ENCODE results near the gene ARMC9.
"Not testable (repeated sequence)": the region's sequence is repeated elsewhere in the genome, so short reads cannot be mapped to it uniquely, and the experiment has no call there.

Gene ARMC9

GRCh38 chr2:231169488-231169887, 28.9 kb upstream of the ARMC9 start:
- H3K9ac ChIP-seq (ENCODE audit: low read depth, low read length), result no peak overlapping the region
- H3K4me1 ChIP-seq (ENCODE audit: control insufficient read depth, insufficient read depth, low read length), result no peaks in the 10 kb centered on the region
- H3K27me3 ChIP-seq (ENCODE audit: control insufficient read depth, insufficient read depth, low read length), result no peaks in the 10 kb centered on the region
- no peak overlapping the region for H3K4me3 ChIP-seq (ENCODE audit: low read depth, low read length)
- peaks cover 5% of the 10 kb centered on the region for H3K36me3 ChIP-seq (ENCODE audit: control insufficient read depth, insufficient read depth, low read length)
- no peaks in the 10 kb centered on the region for H3K9me3 ChIP-seq (ENCODE audit: control insufficient read depth, insufficient read depth, low read length)

GRCh38 chr2:231170055-231170454, 28.4 kb upstream of the ARMC9 start:
- H3K27me3 ChIP-seq (ENCODE audit: control insufficient read depth, insufficient read depth, low read length), result no peaks in the 10 kb centered on the region
- peaks cover 5% of the 10 kb centered on the region for H3K36me3 ChIP-seq (ENCODE audit: control insufficient read depth, insufficient read depth, low read length)
- H3K4me3 ChIP-seq (ENCODE audit: low read depth, low read length), result no peak overlapping the region
- H3K9me3 ChIP-seq (ENCODE audit: control insufficient read depth, insufficient read depth, low read length), result no peaks in the 10 kb centered on the region
- H3K4me1 ChIP-seq (ENCODE audit: control insufficient read depth, insufficient read depth, low read length), result no peaks in the 10 kb centered on the region
- no peak overlapping the region for H3K9ac ChIP-seq (ENCODE audit: low read depth, low read length)

- Histone ChIP-seq H3K4me3 (ENCODE audit: low read depth, low read length) (no peak overlapping the region), H3K9me3 (ENCODE audit: control insufficient read depth, insufficient read depth, low read length) (no peaks in the 10 kb centered on the region), H3K9ac (ENCODE audit: low read depth, low read length) (no peak overlapping the region), H3K36me3 (ENCODE audit: control insufficient read depth, insufficient read depth, low read length) (peaks cover 5% of the 10 kb centered on the region), H3K27me3 (ENCODE audit: control insufficient read depth, insufficient read depth, low read length) (no peaks in the 10 kb centered on the region), H3K4me1 (ENCODE audit: control insufficient read depth, insufficient read depth, low read length) (no peaks in the 10 kb centered on the region)
These were observed 26.4 kb upstream of the ARMC9 start for GRCh38 chr2:231172025-231172424.

- H3K36me3 ChIP-seq (ENCODE audit: control insufficient read depth, insufficient read depth, low read length), result no peaks in the 10 kb centered on the region
- H3K27me3 ChIP-seq (ENCODE audit: control insufficient read depth, insufficient read depth, low read length), result no peaks in the 10 kb centered on the region
- no peaks in the 10 kb centered on the region for H3K4me1 ChIP-seq (ENCODE audit: control insufficient read depth, insufficient read depth, low read length)
- no peak overlapping the region for H3K9ac ChIP-seq (ENCODE audit: low read depth, low read length)
- H3K4me3 ChIP-seq (ENCODE audit: low read depth, low read length), result no peak overlapping the region
- H3K9me3 ChIP-seq (ENCODE audit: control insufficient read depth, insufficient read depth, low read length), result no peaks in the 10 kb centered on the region
These were observed 24.2 kb upstream of the ARMC9 start for GRCh38 chr2:231174211-231174651.

- Histone ChIP-seq H3K9me3 (ENCODE audit: control insufficient read depth, insufficient read depth, low read length) (no peaks in the 10 kb centered on the region), H3K36me3 (ENCODE audit: control insufficient read depth, insufficient read depth, low read length) (no peaks in the 10 kb centered on the region), H3K4me3 (ENCODE audit: low read depth, low read length) (no peak overlapping the region), H3K9ac (ENCODE audit: low read depth, low read length) (no peak overlapping the region), H3K27me3 (ENCODE audit: control insufficient read depth, insufficient read depth, low read length) (no peaks in the 10 kb centered on the region), H3K4me1 (ENCODE audit: control insufficient read depth, insufficient read depth, low read length) (peaks cover 4% of the 10 kb centered on the region)
These were observed 22.4 kb upstream of the ARMC9 start for GRCh38 chr2:231176066-231176465.

- Histone ChIP-seq H3K4me1 (ENCODE audit: control insufficient read depth, insufficient read depth, low read length) (peaks cover 4% of the 10 kb centered on the region), H3K9ac (ENCODE audit: low read depth, low read length) (no peak overlapping the region), H3K27me3 (ENCODE audit: control insufficient read depth, insufficient read depth, low read length) (no peaks in the 10 kb centered on the region), H3K36me3 (ENCODE audit: control insufficient read depth, insufficient read depth, low read length) (no peaks in the 10 kb centered on the region), H3K4me3 (ENCODE audit: low read depth, low read length) (no peak overlapping the region), H3K9me3 (ENCODE audit: control insufficient read depth, insufficient read depth, low read length) (no peaks in the 10 kb centered on the region)
These were observed 21.0 kb upstream of the ARMC9 start for GRCh38 chr2:231177156-231178025.

- not testable (repeated sequence) for H3K36me3 ChIP-seq (ENCODE audit: control insufficient read depth, insufficient read depth, low read length); H3K9me3 ChIP-seq (ENCODE audit: control insufficient read depth, insufficient read depth, low read length); H3K9ac ChIP-seq (ENCODE audit: low read depth, low read length); H3K4me3 ChIP-seq (ENCODE audit: low read depth, low read length); H3K4me1 ChIP-seq (ENCODE audit: control insufficient read depth, insufficient read depth, low read length); H3K27me3 ChIP-seq (ENCODE audit: control insufficient read depth, insufficient read depth, low read length)
These were observed 19.6 kb upstream of the ARMC9 start for GRCh38 chr2:231178805-231179204.

- Histone ChIP-seq H3K9ac (ENCODE audit: low read depth, low read length) (no peak overlapping the region), H3K36me3 (ENCODE audit: control insufficient read depth, insufficient read depth, low read length) (no peaks in the 10 kb centered on the region), H3K4me3 (ENCODE audit: low read depth, low read length) (no peak overlapping the region)
These were observed 16.4 kb upstream of the ARMC9 start for GRCh38 chr2:231181860-231182512.

GRCh38 chr2:231182513-231182899, 15.9 kb upstream of the ARMC9 start:
- no peak overlapping the region for H3K9ac ChIP-seq (ENCODE audit: low read depth, low read length)
- no peaks in the 10 kb centered on the region for H3K36me3 ChIP-seq (ENCODE audit: control insufficient read depth, insufficient read depth, low read length)
- H3K9me3 ChIP-seq (ENCODE audit: control insufficient read depth, insufficient read depth, low read length), result no peaks in the 10 kb centered on the region
- H3K4me3 ChIP-seq (ENCODE audit: low read depth, low read length), result no peak overlapping the region
- no peaks in the 10 kb centered on the region for H3K27me3 ChIP-seq (ENCODE audit: control insufficient read depth, insufficient read depth, low read length)
- peaks cover 4% of the 10 kb centered on the region for H3K4me1 ChIP-seq (ENCODE audit: control insufficient read depth, insufficient read depth, low read length)

More at GRCh38 chr2:231181860-231182512, 16.4 kb upstream of the ARMC9 start:
- no peaks in the 10 kb centered on the region for H3K9me3 ChIP-seq (ENCODE audit: control insufficient read depth, insufficient read depth, low read length)
- H3K27me3 ChIP-seq (ENCODE audit: control insufficient read depth, insufficient read depth, low read length), result no peaks in the 10 kb centered on the region
- peaks cover 4% of the 10 kb centered on the region for H3K4me1 ChIP-seq (ENCODE audit: control insufficient read depth, insufficient read depth, low read length)

GRCh38 chr2:231183851-231184250, 14.6 kb upstream of the ARMC9 start:
- Histone ChIP-seq H3K4me1 (ENCODE audit: control insufficient read depth, insufficient read depth, low read length) (peaks cover 4% of the 10 kb centered on the region), H3K9me3 (ENCODE audit: control insufficient read depth, insufficient read depth, low read length) (no peaks in the 10 kb centered on the region), H3K36me3 (ENCODE audit: control insufficient read depth, insufficient read depth, low read length) (no peaks in the 10 kb centered on the region), H3K27me3 (ENCODE audit: control insufficient read depth, insufficient read depth, low read length) (no peaks in the 10 kb centered on the region), H3K4me3 (ENCODE audit: low read depth, low read length) (no peak overlapping the region), H3K9ac (ENCODE audit: low read depth, low read length) (no peak overlapping the region)

- Histone ChIP-seq H3K27me3 (ENCODE audit: control insufficient read depth, insufficient read depth, low read length) (peaks cover 1% of the 10 kb centered on the region), H3K36me3 (ENCODE audit: control insufficient read depth, insufficient read depth, low read length) (no peaks in the 10 kb centered on the region), H3K4me3 (ENCODE audit: low read depth, low read length) (no peak overlapping the region), H3K9me3 (ENCODE audit: control insufficient read depth, insufficient read depth, low read length) (no peaks in the 10 kb centered on the region), H3K4me1 (ENCODE audit: control insufficient read depth, insufficient read depth, low read length) (peaks cover 4% of the 10 kb centered on the region), H3K9ac (ENCODE audit: low read depth, low read length) (no peak overlapping the region)
These were observed 14.1 kb upstream of the ARMC9 start for GRCh38 chr2:231184319-231184718.
